ENCODE results near the gene KLHDC1.

- no peak for TF ChIP-seq CTCF (IDR thresholded peaks at IDR 0.05)
- no peak for TF ChIP-seq EP300 (IDR thresholded peaks at IDR 0.05)
- no peak for TF ChIP-seq POLR2AphosphoS5 (IDR thresholded peaks at IDR 0.05)
Measured at GRCh38 chr14:49679271-49679670, 13.6 kb upstream of the KLHDC1 start.
